ENCODE measurements around the gene MAP2K2. TPM values are rescaled to one million over a fixed set of nuclear protein-coding genes. Genes with fewer than 3 reads are reported as not detected.

MAP2K2 gene
- total RNA-seq, 2 experiments from 2014 or later, result 201 to 238 TPM

DNA sequence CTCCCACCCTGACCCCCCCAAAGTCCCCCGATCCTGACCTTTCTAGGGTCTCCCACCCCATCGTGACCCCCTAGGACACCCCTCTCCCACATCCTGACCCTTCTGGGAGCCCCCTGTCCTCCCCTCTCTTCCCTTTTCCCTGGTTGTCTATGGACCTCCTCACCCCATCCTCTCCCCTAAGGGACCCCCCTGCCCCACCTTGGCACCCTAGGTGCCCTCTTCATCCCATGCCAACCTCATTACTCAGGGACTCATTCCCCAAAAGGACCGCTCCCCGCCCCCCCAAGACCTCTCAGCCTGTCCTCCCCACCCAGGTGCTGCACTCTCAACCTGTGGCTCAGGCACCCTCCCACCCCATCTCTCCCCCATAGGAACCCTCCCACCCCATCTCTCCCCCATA, 2.1 kb downstream of the MAP2K2 start:
- no peak overlapping the region for H3K27ac Mint-ChIP-seq
- H3K27me3 Mint-ChIP-seq, result no peaks in the 10 kb centered on the region
- peaks cover 17% of the 10 kb centered on the region for H3K36me3 Mint-ChIP-seq
- DNase-seq, result no peak
- H3K4me3 Mint-ChIP-seq, result no peak overlapping the region
- H3K9me3 Mint-ChIP-seq (ENCODE audit: low read depth), result no peaks in the 10 kb centered on the region
- CTCF ChIA-PET, result no interaction called here
- ATAC-seq, result no peak
- peaks cover 35% of the 10 kb centered on the region for H3K4me1 Mint-ChIP-seq

GRCh38 chr19:4121273-4121612, 2.7 kb downstream of the MAP2K2 start:
- Mint-ChIP-seq H3K36me3 (peaks cover 20% of the 10 kb centered on the region), H3K27me3 (no peaks in the 10 kb centered on the region), H3K9me3 (ENCODE audit: low read depth) (no peaks in the 10 kb centered on the region), H3K27ac (no peak overlapping the region), H3K4me1 (peaks cover 38% of the 10 kb centered on the region), H3K4me3 (no peak overlapping the region)
- CTCF ChIA-PET, result interaction anchor here (1.0 kb wide), 2 partner anchors 18 to 67 kb away, joined by 4 to 7 read pairs; no protein-coding TSS in a partner anchor
- DNase-seq (no peak), ATAC-seq (no peak)

GRCh38 chr19:4120559-4121272, 3.2 kb downstream of the MAP2K2 start:
- DNase-seq (no peak), ATAC-seq (no peak)
- H3K9me3 Mint-ChIP-seq (ENCODE audit: low read depth), result no peaks in the 10 kb centered on the region
- no peaks in the 10 kb centered on the region for H3K27me3 Mint-ChIP-seq
- H3K36me3 Mint-ChIP-seq, result peaks cover 23% of the 10 kb centered on the region
- H3K27ac Mint-ChIP-seq, result peak overlapping the region; percentile 7
- H3K4me3 Mint-ChIP-seq, result no peak overlapping the region
- CTCF ChIA-PET, result interaction anchor here (1.0 to 1.5 kb wide), 4 partner anchors 11 to 68 kb away, joined by 3 to 7 read pairs (median 4); no protein-coding TSS in a partner anchor
- peaks cover 44% of the 10 kb centered on the region for H3K4me1 Mint-ChIP-seq

DNA sequence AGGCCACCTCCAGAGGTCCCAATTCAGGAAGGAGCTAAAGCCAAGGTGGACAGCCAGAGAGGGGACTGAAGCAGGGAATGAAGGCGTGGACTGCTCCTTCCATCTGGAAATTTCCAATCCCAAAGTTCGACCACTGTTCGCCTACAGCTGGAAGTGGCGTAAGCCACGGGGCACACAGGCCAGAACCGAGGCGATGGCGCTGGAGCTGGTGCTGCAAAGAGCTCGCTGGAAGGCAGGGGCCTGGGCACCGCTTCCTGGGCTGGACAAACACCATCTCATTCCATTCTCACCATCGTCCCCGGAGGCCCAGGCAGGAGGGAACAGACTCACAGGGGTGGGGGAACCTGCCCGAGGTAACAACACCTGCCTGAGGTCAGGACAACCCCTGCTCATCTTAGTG, 4.2 kb downstream of the MAP2K2 start:
- Mint-ChIP-seq H3K27ac (peak overlapping the region; percentile 29), H3K4me3 (no peak overlapping the region), H3K9me3 (ENCODE audit: low read depth) (no peaks in the 10 kb centered on the region), H3K27me3 (no peaks in the 10 kb centered on the region), H3K4me1 (peaks cover 52% of the 10 kb centered on the region), H3K36me3 (peaks cover 28% of the 10 kb centered on the region)
- ATAC-seq (no peak), DNase-seq (no peak)
- CTCF ChIA-PET, result interaction anchor here (1.4 to 2.8 kb wide), 3 partner anchors 12 to 60 kb away, joined by 3 to 19 read pairs (median 5); no protein-coding TSS in a partner anchor

DNA sequence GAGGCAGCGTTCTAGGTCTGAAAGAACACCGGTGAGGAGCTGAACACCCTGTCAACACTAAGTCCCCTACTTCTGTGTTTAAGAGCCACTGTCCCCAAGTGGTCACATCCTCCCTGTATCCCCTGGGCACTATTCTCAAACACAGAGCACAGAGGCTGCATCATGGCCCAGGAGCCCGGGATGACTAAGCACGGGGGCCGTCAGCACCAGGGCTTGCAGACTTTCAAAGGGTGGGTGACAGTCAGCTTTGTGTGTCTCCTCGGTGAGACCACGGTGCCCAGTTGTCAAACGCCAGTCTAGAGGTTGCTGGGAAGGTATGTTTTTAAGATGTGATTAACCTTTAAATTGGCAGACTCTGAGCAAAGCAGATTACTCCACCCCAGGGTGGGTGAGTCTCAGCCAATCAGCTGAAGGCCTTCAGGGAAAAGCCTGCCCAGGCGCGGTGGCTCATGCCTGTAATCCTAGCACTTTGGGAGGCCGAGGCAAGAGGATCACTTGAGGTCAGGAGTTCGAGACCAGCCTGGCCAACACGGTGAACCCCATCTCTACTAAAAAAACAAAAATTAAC, 8.0 kb downstream of the MAP2K2 start:
- H3K36me3 Mint-ChIP-seq, result peaks cover 48% of the 10 kb centered on the region
- H3K9me3 Mint-ChIP-seq (ENCODE audit: low read depth), result no peaks in the 10 kb centered on the region
- H3K4me3 Mint-ChIP-seq, result no peak overlapping the region
- H3K4me1 Mint-ChIP-seq, result peaks cover 57% of the 10 kb centered on the region
- DNase-seq, result no peak
- ATAC-seq, result peak; percentile 31
- no peaks in the 10 kb centered on the region for H3K27me3 Mint-ChIP-seq
- H3K27ac Mint-ChIP-seq, result peak overlapping the region; percentile 87
- CTCF ChIA-PET, result interaction anchor here (0.6 to 2.5 kb wide), 8 partner anchors 9 to 53 kb away, joined by 3 to 17 read pairs (median 4); partner anchors contain the start of genes CREB3L3 and MAP2K2

DNA sequence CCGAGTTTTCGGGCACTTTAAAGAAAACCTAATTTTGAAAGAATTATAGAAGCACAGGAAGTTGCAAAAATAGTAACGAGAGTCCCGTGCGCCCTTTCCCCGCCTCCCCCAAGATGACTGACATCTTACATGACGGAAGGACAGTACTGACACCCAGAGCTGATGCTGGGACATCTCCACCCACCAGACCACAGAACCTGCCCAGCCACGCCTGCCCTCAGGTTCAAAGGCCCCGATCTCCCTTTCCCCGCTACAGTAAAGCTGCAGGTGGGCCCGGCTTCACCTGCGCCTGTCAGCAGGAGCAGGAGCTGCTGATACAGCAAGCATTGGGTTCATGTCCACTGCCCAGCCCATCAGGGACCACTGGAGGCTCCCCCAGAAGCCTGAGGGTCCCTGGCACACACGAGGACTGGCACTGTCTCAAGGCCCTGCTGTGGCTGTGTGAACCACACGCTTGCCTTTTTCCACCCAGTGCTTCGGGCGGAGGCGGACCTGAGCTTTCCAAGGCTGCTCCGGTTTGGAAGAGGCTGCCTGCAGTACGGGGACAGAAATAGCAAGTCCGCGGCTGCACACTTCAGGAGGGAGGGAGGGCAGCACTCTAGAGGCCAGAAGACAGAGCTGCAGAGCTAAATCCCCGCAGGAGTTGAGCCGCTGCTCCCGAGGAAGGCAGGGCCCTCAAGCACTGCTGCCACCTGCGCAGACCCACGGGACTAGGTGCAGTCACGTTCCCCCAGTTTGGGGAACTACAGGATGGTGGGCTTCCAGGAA, 8.7 kb downstream of the MAP2K2 start:
- no peaks in the 10 kb centered on the region for H3K27me3 Mint-ChIP-seq
- H3K4me1 Mint-ChIP-seq, result peaks cover 61% of the 10 kb centered on the region
- peak overlapping the region; percentile 40 for H3K4me3 Mint-ChIP-seq
- no peaks in the 10 kb centered on the region for H3K9me3 Mint-ChIP-seq (ENCODE audit: low read depth)
- H3K27ac Mint-ChIP-seq, result peak overlapping the region; percentile 87
- DNase-seq (peak; percentile 91), ATAC-seq (peak; percentile 99)
- CTCF ChIA-PET, result interaction anchor here (0.6 to 2.5 kb wide), 12 partner anchors 9 to 128 kb away, joined by 3 to 17 read pairs (median 4); partner anchors contain the start of genes CREB3L3 and MAP2K2
- H3K36me3 Mint-ChIP-seq, result peaks cover 52% of the 10 kb centered on the region

GRCh38 chr19:4114181-4114580, 9.7 kb downstream of the MAP2K2 start:
- ATAC-seq (no peak), DNase-seq (no peak)
- Mint-ChIP-seq H3K27ac (peak overlapping the region; percentile 78), H3K4me3 (no peak overlapping the region), H3K36me3 (peaks cover 58% of the 10 kb centered on the region), H3K27me3 (no peaks in the 10 kb centered on the region), H3K4me1 (peaks cover 67% of the 10 kb centered on the region), H3K9me3 (ENCODE audit: low read depth) (no peaks in the 10 kb centered on the region)
- CTCF ChIA-PET, result interaction anchor here (0.9 to 2.5 kb wide), 5 partner anchors 10 to 127 kb away, joined by 3 to 17 read pairs (median 8); no protein-coding TSS in a partner anchor

- H3K4me1 Mint-ChIP-seq, result peaks cover 73% of the 10 kb centered on the region
- no peaks in the 10 kb centered on the region for H3K27me3 Mint-ChIP-seq
- CTCF ChIA-PET, result interaction anchor here (1.1 to 2.3 kb wide), 3 partner anchors 22 to 126 kb away, joined by 3 to 8 read pairs (median 3); no protein-coding TSS in a partner anchor
- peak overlapping the region; percentile 72 for H3K27ac Mint-ChIP-seq
- DNase-seq (no peak), ATAC-seq (no peak)
- H3K36me3 Mint-ChIP-seq, result peaks cover 65% of the 10 kb centered on the region
- H3K4me3 Mint-ChIP-seq, result no peak overlapping the region
- no peaks in the 10 kb centered on the region for H3K9me3 Mint-ChIP-seq (ENCODE audit: low read depth)
These were observed 10.4 kb downstream of the MAP2K2 start for GRCh38 chr19:4113398-4114088.

DNA sequence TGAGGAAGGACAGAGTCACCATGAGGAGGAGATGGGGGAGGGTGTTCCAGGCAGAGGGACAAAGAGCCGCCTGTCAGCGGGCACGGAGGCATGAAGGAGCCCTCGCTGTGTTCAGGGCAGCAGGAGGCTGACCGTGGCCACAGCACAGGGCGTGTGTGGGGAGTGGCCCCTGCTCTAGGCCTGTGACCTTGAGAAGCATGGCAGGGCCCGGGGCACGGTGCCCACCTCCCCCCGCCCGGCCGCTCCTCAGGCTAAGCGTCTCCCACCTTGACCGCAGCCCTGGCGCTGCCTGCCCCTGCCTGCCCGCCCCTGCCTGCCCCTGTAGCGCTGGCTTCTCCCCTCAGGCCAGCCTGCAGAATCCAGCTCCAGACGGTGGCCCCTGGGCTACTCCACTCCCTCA, 11.6 kb downstream of the MAP2K2 start:
- Mint-ChIP-seq H3K27me3 (no peaks in the 10 kb centered on the region), H3K9me3 (ENCODE audit: low read depth) (no peaks in the 10 kb centered on the region), H3K36me3 (peaks cover 71% of the 10 kb centered on the region), H3K4me3 (no peak overlapping the region), H3K27ac (no peak overlapping the region), H3K4me1 (peaks cover 78% of the 10 kb centered on the region)
- CTCF ChIA-PET, result interaction anchor here (1.4 kb wide), 1 partner anchor 23 kb away, joined by 3 read pairs; no protein-coding TSS in a partner anchor
- DNase-seq (no peak), ATAC-seq (no peak)

- CTCF ChIA-PET, result interaction anchor here (0.8 to 1.8 kb wide), 12 partner anchors 9 to 233 kb away, joined by 3 to 24 read pairs (median 4); partner anchors contain the start of genes EEF2 and MPND
- peak overlapping the region; percentile 100 for H3K27ac Mint-ChIP-seq
- peaks cover 77% of the 10 kb centered on the region for H3K4me1 Mint-ChIP-seq
- no peaks in the 10 kb centered on the region for H3K9me3 Mint-ChIP-seq (ENCODE audit: low read depth)
- ATAC-seq (no peak), DNase-seq (no peak)
- no peaks in the 10 kb centered on the region for H3K27me3 Mint-ChIP-seq
- peak overlapping the region; percentile 41 for H3K4me3 Mint-ChIP-seq
- peaks cover 74% of the 10 kb centered on the region for H3K36me3 Mint-ChIP-seq
These were observed 14.3 kb downstream of the MAP2K2 start for GRCh38 chr19:4109626-4109945.

DNA sequence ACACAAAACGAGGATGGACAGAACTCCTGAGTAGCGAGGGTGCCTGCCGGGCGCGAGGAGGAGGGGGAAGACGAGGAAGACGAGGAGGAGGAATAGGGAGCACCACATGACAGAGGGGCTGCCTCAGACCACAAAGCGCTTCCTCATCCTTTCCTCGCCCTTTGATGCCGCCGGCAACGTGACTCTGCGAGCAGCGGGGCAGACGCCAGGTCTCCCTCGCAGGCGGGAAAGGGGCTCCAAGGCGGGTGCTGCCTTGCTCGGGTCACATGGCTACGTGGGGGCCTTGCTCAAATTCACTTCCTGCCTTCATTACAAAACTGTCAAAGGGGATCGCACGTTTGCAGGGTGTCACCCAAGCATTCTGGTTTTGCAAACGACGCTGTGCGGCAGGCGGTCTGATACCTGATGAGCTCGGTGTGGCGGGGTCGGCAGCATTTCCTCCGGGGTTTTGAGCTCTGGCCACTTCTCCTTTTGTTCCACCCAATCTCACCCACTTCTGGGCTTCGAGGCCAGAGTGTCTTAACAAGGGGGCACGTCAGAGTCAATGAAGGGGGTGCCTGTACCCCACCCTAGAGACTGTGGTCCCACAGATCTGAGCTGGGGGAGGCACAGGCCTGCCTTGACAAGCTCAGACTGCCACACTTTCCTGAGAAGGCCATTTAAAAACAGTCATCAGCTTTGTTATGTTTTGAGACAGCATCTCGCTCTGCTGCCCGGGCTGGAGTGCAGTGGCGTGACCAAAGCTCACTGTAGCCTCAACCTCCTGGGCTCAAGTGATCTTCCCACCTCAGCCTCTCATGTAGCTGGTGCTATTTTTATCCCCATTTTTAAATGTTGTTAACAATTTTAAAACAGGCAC, 14.9 kb downstream of the MAP2K2 start:
- H3K9me3 Mint-ChIP-seq (ENCODE audit: low read depth), result no peaks in the 10 kb centered on the region
- H3K4me1 Mint-ChIP-seq, result peaks cover 77% of the 10 kb centered on the region
- ATAC-seq, result peak; percentile 68
- H3K4me3 Mint-ChIP-seq, result peak overlapping the region; percentile 41
- H3K27me3 Mint-ChIP-seq, result no peaks in the 10 kb centered on the region
- peaks cover 70% of the 10 kb centered on the region for H3K36me3 Mint-ChIP-seq
- H3K27ac Mint-ChIP-seq, result peak overlapping the region; percentile 100
- DNase-seq, result peak; percentile 94
- CTCF ChIA-PET, result interaction anchor here (0.8 to 1.8 kb wide), 12 partner anchors 9 to 234 kb away, joined by 3 to 24 read pairs (median 4); partner anchors contain the start of genes EEF2 and MPND

DNA sequence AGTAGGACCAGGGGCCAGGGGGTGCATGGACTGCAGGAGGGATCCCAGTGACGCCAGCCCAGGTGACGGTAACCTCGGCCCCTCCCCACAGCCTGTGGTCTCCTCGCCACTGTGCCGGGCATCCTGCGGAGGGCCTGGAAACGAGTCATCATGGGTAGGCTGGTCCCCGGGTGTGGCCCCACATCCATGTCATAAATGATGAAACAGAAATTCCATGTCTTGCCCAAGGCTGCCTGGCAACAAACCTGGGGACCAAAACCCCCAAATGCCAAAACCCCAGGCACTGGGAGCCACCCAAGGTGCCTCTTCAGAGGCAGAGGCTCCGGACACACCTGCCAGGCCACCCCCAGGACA, 20.9 kb downstream of the MAP2K2 start:
- Mint-ChIP-seq H3K4me1 (peaks cover 44% of the 10 kb centered on the region), H3K27ac (peak overlapping the region; percentile 98), H3K9me3 (ENCODE audit: low read depth) (no peaks in the 10 kb centered on the region), H3K36me3 (peaks cover 40% of the 10 kb centered on the region), H3K4me3 (no peak overlapping the region), H3K27me3 (no peaks in the 10 kb centered on the region)
- no peak for DNase-seq
- CTCF ChIA-PET, result interaction anchor here (1.8 to 3.1 kb wide), 4 partner anchors 10 to 37 kb away, joined by 9 to 30 read pairs (median 19); no protein-coding TSS in a partner anchor
- no peak for ATAC-seq
